HG03565 (cell line): ENCODE results near the gene BNIP5.
"Not testable (repeated sequence)": the region's sequence is repeated elsewhere in the genome, so short reads cannot be mapped to it uniquely, and the experiment has no call there.

Source experiments
- ATAC-seq: cut with Tn5 transposase; IDR thresholded peaks from one replicate; pipeline ENCODE4 v1.9.1; 2021; ENCODE audit warnings: mild to moderate bottlenecking, moderate library complexity; ENCODE audit not compliant: unreplicated experiment

Gene BNIP5

GRCh38 chr6:36345681-36346466 lies 9.2 kb upstream of the BNIP5 start:
- ATAC-seq: no peak

GRCh38 chr6:36343109-36343680 lies 6.5 kb upstream of the BNIP5 start:
- ATAC-seq: no peak

GRCh38 chr6:36340618-36341454 lies 4.1 kb upstream of the BNIP5 start:
- no peak for ATAC-seq

GRCh38 chr6:36340306-36340617 lies 3.6 kb upstream of the BNIP5 start:
- ATAC-seq: no peak

- ATAC-seq: no peak
Measured at GRCh38 chr6:36339146-36339545, 2.5 kb upstream of the BNIP5 start.

GRCh38 chr6:36338223-36338622 lies 1.5 kb upstream of the BNIP5 start:
- not testable (repeated sequence) for ATAC-seq

GRCh38 chr6:36337814-36338213 lies 1.1 kb upstream of the BNIP5 start:
- ATAC-seq: no peak

- ATAC-seq: no peak
Measured at GRCh38 chr6:36336208-36336710, 429 bp downstream of the BNIP5 start.

GRCh38 chr6:36335465-36336207 lies 1.1 kb downstream of the BNIP5 start:
- ATAC-seq: no peak

GRCh38 chr6:36334832-36335459 lies 1.7 kb downstream of the BNIP5 start:
- no peak for ATAC-seq

- no peak for ATAC-seq
Measured at GRCh38 chr6:36333931-36334725, 2.6 kb downstream of the BNIP5 start.

- no peak for ATAC-seq
Measured at GRCh38 chr6:36333171-36333895, 3.4 kb downstream of the BNIP5 start.

GRCh38 chr6:36331381-36331780 lies 5.3 kb downstream of the BNIP5 start:
- ATAC-seq: no peak

- no peak for ATAC-seq
Measured at GRCh38 chr6:36330366-36330765, 6.3 kb downstream of the BNIP5 start.

GRCh38 chr6:36329798-36330291 lies 6.8 kb downstream of the BNIP5 start:
- no peak for ATAC-seq

- ATAC-seq: no peak
Measured at GRCh38 chr6:36328600-36328999, 8.1 kb downstream of the BNIP5 start.

- ATAC-seq: no peak
Measured at GRCh38 chr6:36327919-36328236, 8.8 kb downstream of the BNIP5 start.

GRCh38 chr6:36327226-36327918 lies 9.3 kb downstream of the BNIP5 start:
- no peak for ATAC-seq
